ENCODE results near the gene CNN2. TPM values are rescaled to one million over a fixed set of nuclear protein-coding genes. Genes with fewer than 3 reads are reported as not detected.
A peak's percentile ranks its signal among the peaks of the same experiment; 100 is the strongest.

Gene CNN2
- polyA plus RNA-seq, 2 of the 4 experiments (the other 2 are of a cell fraction): 31.7 to 99.3 TPM

- no peak for TF ChIP-seq SREBF2 (IDR thresholded peaks at IDR 0.05)
- TF ChIP-seq EP300 (IDR thresholded peaks at IDR 0.05): no peak
Observed at GRCh38 chr19:1052349-1052975, 26.1 kb downstream of the CNN2 start (continued).

GRCh38 chr19:1053176-1054101 is 27.0 kb downstream of the CNN2 start:
- ATAC-seq: peak; percentile 17 to 26; a peak in 4 of 6 replicates
- WGBS (ENCODE audit: missing lambda C conversion rate): 91% methylated on average over 12 of the region's 31 CpGs
- no peak for DNase-seq (ENCODE audit: low read depth in 1 of 2, low spot score in 1 of 2)

GRCh38 chr19:1054102-1055027 is 28.0 kb downstream of the CNN2 start:
- H3K9me3 ChIP-seq: no peaks in the 10 kb centered on the region
- no peak for ATAC-seq
- no peak overlapping the region for H3K4me3 ChIP-seq
- ChIA-PET POLR2A (no interaction called here), CTCF (interaction anchor here (0.6 to 2.0 kb wide), 3 partner anchors 13 to 1243 kb away, joined by 3 to 6 read pairs (median 4); partner anchors contain the start of gene ARHGAP45)
- H3K4me2 ChIP-seq: no peak overlapping the region
- H3K27ac ChIP-seq: no peak overlapping the region
- H3K4me1 ChIP-seq: no peaks in the 10 kb centered on the region
- FAIRE-seq: no peak
- 87% methylated on average over 11 of the region's 28 CpGs for WGBS (ENCODE audit: missing lambda C conversion rate)
- DNase-seq (ENCODE audit: low read depth in 1 of 2, low spot score in 1 of 2): no peak
- peak; percentile 82; the same call in 1 of the 2 replicates for TF ChIP-seq KDM1A (IDR thresholded peaks at IDR 0.05; ENCODE audit: low read depth)
- no peak for TF ChIP-seq CHD4 (IDR thresholded peaks at IDR 0.05; ENCODE audit: borderline replicate concordance)
- TF ChIP-seq EHF (CRISPR knock-in tag; IDR thresholded peaks at IDR 0.05): no peak
- TF ChIP-seq JUNB (IDR thresholded peaks at IDR 0.05): no peak
- no peak for TF ChIP-seq PHF8 (IDR thresholded peaks at IDR 0.05; ENCODE audit: borderline replicate concordance, low read depth)
- TF ChIP-seq RARB (CRISPR knock-in tag; IDR thresholded peaks at IDR 0.05): no peak
- TF ChIP-seq HEYL (CRISPR knock-in tag; IDR thresholded peaks at IDR 0.05): no peak
- TF ChIP-seq USF2 (IDR thresholded peaks at IDR 0.05): no peak
- TF ChIP-seq MYC (IDR thresholded peaks at IDR 0.05; ENCODE audit: borderline replicate concordance, low read length): no peak
- no peak for TF ChIP-seq RAD21 (conservative IDR thresholded peaks at IDR 0.05 in 1 of 2, IDR thresholded peaks at IDR 0.05 in 1 of 2)
- no peak for TF ChIP-seq CBX2 (IDR thresholded peaks at IDR 0.05; ENCODE audit: borderline replicate concordance, low read depth)
- TF ChIP-seq HDAC2 (IDR thresholded peaks at IDR 0.05): 0 out of 2 replicates have a peak, but pooled peaks have one; percentile 18
- TF ChIP-seq HOXB5 (CRISPR knock-in tag; IDR thresholded peaks at IDR 0.05): no peak
- no peak for TF ChIP-seq BCL3 (IDR thresholded peaks at IDR 0.05)
- no peak for TF ChIP-seq ZC3H11A (IDR thresholded peaks at IDR 0.05)
- TF ChIP-seq ZFP36 (IDR thresholded peaks at IDR 0.05; ENCODE audit: borderline replicate concordance, partially characterized antibody): peak; percentile 95
- no peak for TF ChIP-seq GATA3 (IDR thresholded peaks at IDR 0.05; ENCODE audit: borderline replicate concordance)
- TF ChIP-seq HOXB13 (CRISPR knock-in tag; IDR thresholded peaks at IDR 0.05; ENCODE audit: low read depth): no peak

More at GRCh38 chr19:1053176-1054101, 27.0 kb downstream of the CNN2 start:
- FAIRE-seq: no peak
- POLR2A ChIA-PET: no interaction called here
- Histone ChIP-seq H3K4me1 (no peaks in the 10 kb centered on the region), H3K4me3 (no peak overlapping the region), H3K4me2 (no peak overlapping the region), H3K27ac (no peak overlapping the region), H3K9me3 (no peaks in the 10 kb centered on the region)
- TF ChIP-seq KDM5A (IDR thresholded peaks at IDR 0.05) (no peak), REST (IDR thresholded peaks at IDR 0.05) (no peak), ZFP36 (IDR thresholded peaks at IDR 0.05; ENCODE audit: borderline replicate concordance, partially characterized antibody) (peak; percentile 83)
- CTCF ChIA-PET: interaction anchor here (0.6 to 0.8 kb wide), 2 partner anchors 10 to 1244 kb away, joined by 3 to 4 read pairs; no protein-coding TSS in a partner anchor
